NCI-H82 treated with DMSO at 0.1 percent for 48 hours (cell line): Measurements from ENCODE around the gene SNIP1.
"Not testable (repeated sequence)": the region's sequence is repeated elsewhere in the genome, so short reads cannot be mapped to it uniquely, and the experiment has no call there.

Experiments used
- DNase-seq: peaks from one replicate; lab custom pipeline; 2025; ENCODE audit not compliant: unreplicated experiment; lab: John Stamatoyannopoulos, UW

SNIP1 gene

GRCh38 chr1:37559957-37560379 lies 5.9 kb upstream of the SNIP1 start:
- not testable (repeated sequence) for DNase-seq

DNA sequence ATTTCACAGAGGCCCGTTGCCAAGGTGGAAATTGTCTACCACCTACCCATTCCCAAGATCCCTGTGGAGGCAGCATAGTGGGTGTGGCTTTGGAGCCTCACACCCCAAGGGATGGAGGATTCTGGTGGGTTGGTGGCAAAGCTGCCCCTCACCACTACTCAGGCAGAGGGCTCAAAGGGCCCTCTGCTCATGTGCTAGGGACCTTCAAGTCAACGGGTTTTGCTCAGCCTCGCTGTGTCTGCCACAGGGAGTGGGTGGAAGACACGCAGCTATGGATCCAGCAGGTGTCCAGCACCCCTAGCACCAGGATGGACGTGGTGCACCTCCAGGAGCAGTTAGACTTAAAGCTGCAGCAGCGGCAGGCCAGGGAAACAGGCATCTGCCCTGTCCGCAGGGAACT lies 5.0 kb upstream of the SNIP1 start:
- DNase-seq = no peak

DNA sequence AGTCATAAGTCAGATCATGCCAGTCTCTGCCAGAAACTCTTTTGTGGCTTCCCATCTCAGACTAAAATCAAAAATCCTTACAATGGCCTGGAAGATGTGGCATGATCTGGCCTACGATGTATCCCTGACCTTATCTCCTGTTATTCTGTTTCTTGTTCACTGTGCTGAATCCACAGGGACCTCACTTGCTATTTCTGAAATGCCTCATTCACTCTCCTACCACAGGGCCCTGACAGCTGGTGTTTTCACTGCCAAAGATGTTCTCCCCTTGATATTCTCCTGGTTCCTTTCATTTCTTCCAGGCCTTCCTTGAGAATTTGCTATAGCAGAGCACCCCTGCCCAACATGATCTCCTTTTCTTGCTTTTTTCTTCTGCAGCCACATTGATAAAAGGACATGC lies 4.3 kb upstream of the SNIP1 start:
- DNase-seq = no peak

DNA sequence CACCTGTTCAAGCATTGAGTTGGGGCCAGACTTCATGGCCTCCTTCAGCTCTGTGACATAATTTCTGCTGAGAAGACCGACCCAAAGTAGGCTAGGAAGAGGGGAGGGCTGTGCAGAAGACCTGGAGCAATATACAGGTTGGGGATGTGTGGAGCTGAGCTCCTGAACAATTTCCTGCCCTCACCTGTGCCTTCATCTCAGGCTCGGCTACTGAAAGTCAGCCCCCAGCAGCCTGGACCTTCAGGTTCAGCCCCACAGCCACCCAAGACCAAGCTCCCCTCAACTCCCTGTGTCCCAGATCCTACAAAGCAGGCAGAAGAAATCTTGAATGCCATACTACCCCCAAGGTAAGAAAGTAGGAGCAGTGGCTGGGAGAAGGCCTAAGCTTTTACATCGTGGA lies 3.3 kb upstream of the SNIP1 start:
- no peak for DNase-seq

GRCh38 chr1:37556712-37557196 lies 2.7 kb upstream of the SNIP1 start, which contains the start of gene DNALI1:
Gene DNALI1, plus strand, starts transcription at chr1:37556940. Its CDS starts 55 bp downstream, at chr1:37556995.
- DNase-seq = peak; percentile 6

DNA sequence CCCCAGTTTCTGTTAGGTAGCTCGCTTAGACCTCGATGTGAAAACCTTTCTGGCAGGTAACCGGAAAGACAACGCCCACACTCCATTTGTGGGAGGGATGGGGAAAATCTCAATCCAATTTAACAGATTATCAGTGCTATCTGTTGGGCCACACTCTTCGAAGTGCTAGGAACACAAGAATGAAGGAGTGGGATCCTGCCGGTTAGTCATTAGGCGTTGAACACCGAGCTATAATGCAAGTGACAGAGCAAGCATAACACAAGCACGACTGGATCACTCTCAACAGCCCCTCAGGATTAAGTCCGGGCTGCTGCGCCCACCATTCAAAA lies 531 bp downstream of the SNIP1 start:
- peak; percentile 13 for DNase-seq

GRCh38 chr1:37549341-37549740 lies 4.8 kb downstream of the SNIP1 start:
- DNase-seq = no peak

GRCh38 chr1:37545019-37545418 lies 9.1 kb downstream of the SNIP1 start:
- DNase-seq = no peak

- no peak for DNase-seq
Observed at GRCh38 chr1:37544530-37544929, 9.6 kb downstream of the SNIP1 start.

DNA sequence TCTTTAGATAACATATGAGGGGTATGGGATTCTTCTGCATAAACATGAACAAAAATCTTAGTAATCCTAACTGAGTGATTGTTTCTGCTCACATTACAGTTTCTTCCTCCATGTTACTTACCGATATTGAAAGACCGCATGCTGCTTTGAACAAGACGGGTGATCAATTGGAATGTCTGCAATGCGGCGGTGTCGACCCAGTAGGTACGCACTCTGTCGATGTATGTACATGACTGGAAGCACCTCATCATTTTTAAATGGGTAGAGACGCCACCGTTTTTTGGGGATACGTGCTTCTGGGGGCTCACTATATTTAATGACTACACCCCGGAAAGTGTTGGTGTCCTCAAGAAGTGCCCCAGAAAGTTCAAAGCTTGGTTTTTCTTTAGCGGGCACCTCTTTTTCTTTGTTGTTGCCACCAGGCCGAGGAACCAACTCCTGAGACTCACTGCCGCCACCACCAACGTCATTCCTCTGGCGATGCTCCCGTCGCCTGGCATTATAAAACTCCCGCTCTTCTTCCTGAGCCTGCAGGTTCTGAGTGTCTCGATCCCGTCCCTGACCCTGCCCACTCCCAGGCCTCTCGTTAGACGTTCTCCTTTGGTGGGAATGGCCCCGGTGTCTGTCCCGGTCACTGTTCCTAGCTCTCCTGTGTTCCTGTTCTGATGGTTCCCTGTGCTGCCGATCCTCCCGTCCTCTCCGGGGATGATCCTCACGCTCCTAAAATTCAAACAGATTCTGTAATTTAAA lies 13.9 kb downstream of the SNIP1 start:
- DNase-seq = no peak

DNA sequence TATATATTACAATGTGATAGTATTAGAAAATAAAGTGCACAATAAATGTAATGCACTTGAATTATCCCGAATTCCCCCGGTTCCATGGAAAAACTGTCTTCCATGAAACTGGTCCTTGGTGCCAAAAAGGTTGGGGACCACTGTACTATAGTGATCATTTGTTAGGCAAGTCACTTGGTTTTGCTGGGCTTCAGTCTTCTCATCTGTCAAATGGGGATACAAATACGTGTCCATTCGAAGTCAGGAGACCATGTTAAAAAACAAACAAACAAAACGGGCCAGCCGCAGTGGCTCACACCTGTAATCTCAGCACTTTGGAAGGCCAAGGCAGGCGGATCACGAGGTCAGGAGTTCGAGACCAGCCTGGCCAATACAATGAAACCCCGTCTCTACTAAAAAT lies 14.9 kb downstream of the SNIP1 start:
- DNase-seq = not testable (repeated sequence)

- no peak for DNase-seq
Observed at GRCh38 chr1:37537378-37537777, 16.7 kb downstream of the SNIP1 start.

- DNase-seq = no peak
Observed at GRCh38 chr1:37533317-37534093, 20.6 kb downstream of the SNIP1 start.

- DNase-seq = not testable (repeated sequence)
Observed at GRCh38 chr1:37532418-37533156, 21.5 kb downstream of the SNIP1 start.

GRCh38 chr1:37529888-37530287 lies 24.2 kb downstream of the SNIP1 start:
- not testable (repeated sequence) for DNase-seq

DNA sequence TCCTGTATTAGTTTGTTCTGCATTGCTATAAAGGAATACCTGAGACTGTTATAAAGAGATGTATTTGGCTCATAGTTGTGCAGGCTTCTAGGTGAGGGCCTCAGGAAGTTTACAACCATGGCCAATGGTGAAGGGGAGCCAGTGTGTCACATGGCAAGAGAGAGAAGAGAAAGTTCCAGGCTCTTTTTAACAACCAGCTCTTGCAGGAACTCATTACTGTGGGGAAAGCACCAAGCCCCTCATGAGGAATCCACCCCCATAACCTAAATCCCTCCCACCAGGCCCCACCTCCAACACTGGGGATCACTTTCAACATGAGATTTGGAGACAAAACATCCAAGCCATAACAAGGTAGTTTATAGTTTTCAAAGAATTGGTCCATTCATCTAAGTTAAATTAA lies 34.5 kb downstream of the SNIP1 start:
- no peak for DNase-seq

GRCh38 chr1:37518929-37519328 lies 35.2 kb downstream of the SNIP1 start:
- not testable (repeated sequence) for DNase-seq

GRCh38 chr1:37518241-37518640 lies 35.9 kb downstream of the SNIP1 start:
- not testable (repeated sequence) for DNase-seq

GRCh38 chr1:37517569-37517968 lies 36.5 kb downstream of the SNIP1 start:
- no peak for DNase-seq

DNA sequence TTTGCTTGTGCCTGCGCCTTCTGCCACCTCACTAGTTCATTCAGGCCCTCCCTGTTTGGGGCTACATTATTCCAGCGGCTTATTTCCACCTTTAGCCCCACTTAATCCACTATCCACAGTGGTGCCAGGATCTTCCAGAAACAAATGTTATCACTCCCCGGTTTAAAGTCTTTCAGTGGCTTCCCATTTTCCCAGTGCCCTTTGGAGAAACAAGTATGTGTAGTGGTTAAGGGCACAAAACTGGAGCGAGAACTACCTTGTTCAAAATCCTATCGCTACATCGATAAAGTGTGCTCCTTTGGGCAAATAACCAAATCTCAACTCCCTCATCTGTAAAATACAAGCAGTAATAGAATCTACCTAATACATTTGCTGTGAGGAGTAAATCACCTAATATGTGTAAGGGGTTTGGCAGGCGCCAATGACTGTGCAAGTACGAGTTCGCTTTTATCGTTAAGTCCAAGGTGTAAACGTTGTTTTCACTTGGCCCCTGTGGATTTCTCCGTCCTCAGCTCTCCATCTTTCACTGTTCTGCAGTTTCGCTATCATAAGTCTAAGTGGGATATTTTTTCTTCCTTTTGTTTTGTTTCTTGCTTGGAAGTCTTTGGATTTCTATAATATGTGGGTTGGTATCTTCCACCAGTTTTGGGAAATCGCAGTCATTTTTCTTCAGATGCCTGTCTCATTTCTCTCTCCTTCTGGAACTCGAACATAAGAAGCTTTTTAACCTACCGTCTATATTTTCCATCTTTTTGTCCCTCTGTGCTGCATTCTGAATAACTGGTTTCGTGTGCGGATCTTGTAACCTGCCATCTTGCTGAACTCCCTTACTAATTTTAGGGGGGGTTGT lies 38.7 kb downstream of the SNIP1 start:
- DNase-seq = peak; percentile 47
